Stimulated activated CD4-positive, alpha-beta T cell treated with anti-CD3 and anti-CD28 coated beads, Interleukin-4, amount 100 ng/mL, for 1 hour (primary cell): Measurements from ENCODE around the gene ALLC.
"Not testable (repeated sequence)": the region's sequence is repeated elsewhere in the genome, so short reads cannot be mapped to it uniquely, and the experiment has no call there.

Experiments used
- DNase-seq: peaks from one replicate; pipeline ENCODE4 v3.0.0-alpha.2; 2020

Gene ALLC

GRCh38 chr2:3656762-3657721 is 958 bp upstream of the ALLC start:
- DNase-seq: no peak

GRCh38 chr2:3659447-3660432 is 1.7 kb downstream of the ALLC start:
- DNase-seq: no peak

- DNase-seq: not testable (repeated sequence)
Observed at GRCh38 chr2:3660640-3661039, 2.6 kb downstream of the ALLC start.

GRCh38 chr2:3661149-3661660 is 3.2 kb downstream of the ALLC start:
- DNase-seq: no peak

GRCh38 chr2:3662239-3662638 is 4.2 kb downstream of the ALLC start:
- DNase-seq: no peak

GRCh38 chr2:3664118-3664517 is 6.1 kb downstream of the ALLC start:
- no peak for DNase-seq

- no peak for DNase-seq
Observed at GRCh38 chr2:3664925-3665324, 6.9 kb downstream of the ALLC start.

- no peak for DNase-seq
Observed at GRCh38 chr2:3665886-3666612, 8.0 kb downstream of the ALLC start.

GRCh38 chr2:3666613-3666975 is 8.6 kb downstream of the ALLC start:
- DNase-seq: no peak

GRCh38 chr2:3667151-3667631 is 9.2 kb downstream of the ALLC start:
- no peak for DNase-seq

GRCh38 chr2:3669656-3670055 is 11.7 kb downstream of the ALLC start:
- no peak for DNase-seq

GRCh38 chr2:3670376-3670775 is 12.4 kb downstream of the ALLC start:
- DNase-seq: no peak

GRCh38 chr2:3670941-3671340 is 12.9 kb downstream of the ALLC start:
- no peak for DNase-seq

GRCh38 chr2:3672861-3673678 is 15.1 kb downstream of the ALLC start:
- DNase-seq: no peak

GRCh38 chr2:3674066-3674845 is 16.3 kb downstream of the ALLC start:
- no peak for DNase-seq

GRCh38 chr2:3675687-3676086 is 17.7 kb downstream of the ALLC start:
- DNase-seq: no peak

GRCh38 chr2:3677436-3677835 is 19.4 kb downstream of the ALLC start:
- no peak for DNase-seq

GRCh38 chr2:3678212-3678611 is 20.2 kb downstream of the ALLC start:
- no peak for DNase-seq

- DNase-seq: no peak
Observed at GRCh38 chr2:3679180-3679579, 21.2 kb downstream of the ALLC start.

- no peak for DNase-seq
Observed at GRCh38 chr2:3679616-3680393, 21.8 kb downstream of the ALLC start.
